HG03439 (cell line): ENCODE data around the gene GGN.
"Not testable (repeated sequence)": the region's sequence is repeated elsewhere in the genome, so short reads cannot be mapped to it uniquely, and the experiment has no call there.

ENCODE experiments used
- ATAC-seq: cut with Tn5 transposase; IDR thresholded peaks from one replicate; pipeline ENCODE4 v1.9.1; 2021; ENCODE audit warnings: mild to moderate bottlenecking, moderate library complexity; ENCODE audit not compliant: unreplicated experiment

Gene GGN

DNA sequence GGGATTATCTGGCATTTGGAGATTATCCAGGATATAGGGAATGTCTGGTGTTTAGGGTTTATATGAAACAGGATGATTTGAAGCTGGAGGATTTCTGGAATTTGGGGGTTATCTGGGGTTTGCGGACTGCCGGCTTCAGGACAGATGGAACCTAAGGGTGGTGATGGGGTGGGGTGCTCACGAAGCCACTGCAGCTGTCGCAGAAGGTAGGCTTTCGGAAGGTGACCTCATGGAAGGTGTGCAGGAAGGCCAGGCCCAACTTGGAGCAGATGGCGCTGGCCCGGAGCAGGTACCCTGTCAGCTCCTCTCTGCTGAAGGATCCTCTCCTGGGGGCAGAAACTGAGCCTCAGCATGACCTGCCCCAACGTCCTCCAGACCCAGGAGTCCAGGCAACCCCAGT, 24.7 kb upstream of the GGN start:
- ATAC-seq: no peak

DNA sequence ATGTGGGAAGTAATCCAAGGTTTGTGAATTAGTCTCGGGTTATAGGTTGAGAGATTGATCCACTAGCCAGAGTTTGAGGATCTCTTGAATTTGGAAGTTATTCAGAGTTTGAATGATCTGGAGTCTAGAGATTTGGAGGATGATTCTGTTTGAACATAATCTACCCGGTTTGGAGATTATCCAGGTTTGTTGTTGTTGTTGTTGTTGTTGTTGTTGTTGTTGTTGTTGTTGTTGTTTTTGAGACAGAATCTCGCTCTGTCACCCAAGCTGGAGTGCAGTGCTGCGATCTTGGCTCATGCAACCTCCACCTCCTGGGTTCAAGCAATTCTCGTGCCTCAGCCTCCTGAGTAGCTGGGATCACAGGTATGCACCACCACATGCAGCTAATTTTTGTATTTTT, 24.1 kb upstream of the GGN start:
- ATAC-seq: not testable (repeated sequence)

- ATAC-seq: no peak
Measured at GRCh38 chr19:38411041-38411712, 23.3 kb upstream of the GGN start.

GRCh38 chr19:38410407-38410806, 22.6 kb upstream of the GGN start:
- not testable (repeated sequence) for ATAC-seq

- no peak for ATAC-seq
Measured at GRCh38 chr19:38409631-38410133, 21.8 kb upstream of the GGN start.

DNA sequence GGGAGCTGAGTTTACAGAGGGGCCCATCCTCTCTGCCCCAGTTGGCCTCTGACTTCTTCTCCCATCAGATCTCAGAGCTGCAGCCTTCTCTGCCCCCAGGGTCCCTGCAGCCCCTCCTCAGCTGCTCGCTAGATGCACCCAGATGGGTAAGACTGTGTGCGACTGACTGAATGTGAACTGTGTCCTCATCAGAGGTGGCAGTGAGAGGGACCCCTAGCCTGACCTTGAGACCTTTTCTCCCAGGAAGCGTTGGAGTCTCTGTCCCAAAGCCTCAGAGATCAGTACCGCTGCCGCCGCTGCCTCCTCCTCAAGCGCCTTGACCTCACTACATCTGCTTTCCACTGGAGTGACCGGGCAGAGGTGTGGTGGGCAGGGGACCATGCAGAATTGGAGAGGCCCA, 17.4 kb upstream of the GGN start:
- ATAC-seq: no peak

GRCh38 chr19:38404858-38405257, 17.0 kb upstream of the GGN start:
- ATAC-seq: no peak

DNA sequence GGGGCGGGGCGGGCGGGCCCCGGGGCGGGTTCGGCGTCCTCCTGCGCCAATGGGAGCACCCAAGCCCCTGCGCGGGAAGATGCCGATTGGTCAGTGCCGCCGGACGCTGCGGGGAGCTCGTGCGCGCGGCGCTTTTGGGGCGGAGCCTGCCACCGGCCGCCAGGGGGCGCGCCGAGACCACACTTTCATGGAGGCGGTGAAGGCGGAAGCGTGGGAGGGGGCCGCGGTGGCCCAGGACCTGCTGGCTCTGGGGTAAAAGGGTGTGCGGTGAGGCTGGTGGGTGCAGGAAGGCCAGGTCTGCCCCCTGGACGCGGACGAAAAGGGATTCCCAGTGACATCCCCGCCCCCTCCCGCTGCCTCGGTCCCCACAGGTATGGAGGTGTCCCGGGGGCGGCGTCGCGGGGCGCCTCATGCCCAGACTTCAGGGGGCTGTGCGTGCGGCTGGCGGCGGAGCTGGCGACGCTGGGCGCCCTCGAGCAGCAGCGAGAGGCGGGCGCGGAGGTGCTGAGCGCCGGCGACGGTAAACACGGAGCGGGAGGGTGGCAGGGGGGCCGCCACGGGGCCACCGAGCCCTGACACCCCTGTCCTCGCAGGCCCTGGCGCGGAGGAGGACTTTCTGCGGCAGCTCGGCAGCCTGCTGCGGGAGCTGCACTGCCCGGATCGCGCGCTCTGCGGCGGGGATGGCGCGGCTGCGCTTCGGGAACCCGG, 15.3 kb upstream of the GGN start, which contains the start of gene FAM98C:
Gene FAM98C, plus strand, starts transcription at position 127 of the 708 bp plus-strand sequence. Its CDS starts 61 bp downstream, at position 188.
- ATAC-seq: peak; percentile 90

GRCh38 chr19:38402623-38402966, 14.8 kb upstream of the GGN start:
- peak; percentile 2 for ATAC-seq

GRCh38 chr19:38401148-38401547, 13.3 kb upstream of the GGN start:
- no peak for ATAC-seq

DNA sequence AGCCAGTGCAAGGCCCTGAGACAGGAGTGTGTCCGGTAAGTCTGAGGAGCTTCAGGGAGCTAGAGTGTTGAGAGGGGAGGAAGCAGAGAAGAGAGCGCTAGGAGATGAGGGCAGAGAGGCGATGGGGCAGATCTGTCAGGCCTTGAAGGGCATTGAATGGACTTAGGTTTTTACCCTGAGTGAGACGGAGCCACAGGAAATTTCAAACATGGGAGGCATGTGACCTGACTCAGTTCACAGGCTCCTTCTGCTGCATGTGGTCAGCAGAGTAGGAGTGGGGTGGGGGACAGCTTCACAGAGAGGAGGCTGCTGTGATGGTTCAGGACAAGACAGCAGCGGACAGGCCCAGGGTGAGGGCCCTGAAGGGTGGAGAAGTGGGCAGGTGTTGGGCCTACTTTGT, 12.5 kb upstream of the GGN start:
- no peak for ATAC-seq

DNA sequence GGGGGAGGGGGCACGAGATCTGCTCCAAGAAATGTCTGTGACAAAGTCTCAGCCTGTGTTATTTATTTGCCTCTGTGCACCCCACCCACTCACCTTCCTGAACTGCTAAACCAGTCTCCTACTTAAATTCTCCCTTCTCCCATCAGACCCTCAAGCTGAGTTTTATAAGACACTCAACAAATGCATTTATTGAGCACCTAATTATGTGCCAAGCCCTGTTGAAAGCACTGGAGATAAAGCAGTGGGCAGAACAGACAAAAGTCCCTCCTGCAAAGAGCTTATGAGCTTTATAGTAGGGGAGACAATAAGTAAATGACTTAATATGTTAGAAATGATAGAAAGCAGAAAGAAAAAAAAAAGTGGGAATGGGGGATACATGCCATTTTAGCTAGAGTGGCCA, 11.7 kb upstream of the GGN start:
- ATAC-seq: no peak

DNA sequence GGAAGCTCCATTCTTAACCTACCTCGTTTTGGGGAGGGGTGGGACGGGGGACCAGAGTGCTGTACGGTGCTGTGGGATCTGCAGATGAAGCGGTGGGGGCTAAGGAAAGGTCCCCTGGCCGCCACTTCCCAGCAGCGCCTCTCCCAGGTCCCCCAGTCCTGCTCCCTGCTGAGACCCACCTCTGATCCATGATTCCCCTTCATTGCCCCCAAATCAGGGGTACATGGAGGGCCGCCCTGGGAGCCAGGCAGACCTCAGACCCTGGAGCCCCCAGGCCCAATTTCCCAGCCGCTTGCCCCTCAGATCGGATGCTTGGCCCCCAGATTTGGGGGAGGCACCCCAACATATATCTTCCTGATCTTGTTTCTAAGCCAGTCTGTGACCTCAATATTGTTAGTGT, 11.2 kb upstream of the GGN start:
- no peak for ATAC-seq

- ATAC-seq: no peak
Measured at GRCh38 chr19:38395381-38396114, 7.7 kb upstream of the GGN start.

DNA sequence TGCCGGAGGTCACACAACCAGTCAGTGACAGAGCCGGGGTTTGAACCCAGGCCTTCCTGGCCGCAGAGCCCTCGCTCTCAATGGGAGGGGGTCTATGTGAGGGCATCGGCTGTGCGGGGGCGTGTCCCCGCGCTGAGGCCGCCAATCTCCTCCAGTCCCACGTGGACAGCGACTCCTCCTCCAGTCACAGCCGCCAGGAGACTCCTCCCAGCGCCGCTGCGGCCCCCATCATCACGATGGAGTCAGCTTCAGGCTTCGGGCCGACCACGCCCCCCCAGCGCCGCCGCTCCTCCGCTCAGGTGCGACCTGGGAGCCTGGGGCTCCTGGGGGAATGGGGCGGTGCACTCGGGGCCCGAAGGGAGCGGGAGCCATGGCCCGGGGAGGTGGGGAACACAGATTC, 6.7 kb upstream of the GGN start:
- no peak for ATAC-seq

DNA sequence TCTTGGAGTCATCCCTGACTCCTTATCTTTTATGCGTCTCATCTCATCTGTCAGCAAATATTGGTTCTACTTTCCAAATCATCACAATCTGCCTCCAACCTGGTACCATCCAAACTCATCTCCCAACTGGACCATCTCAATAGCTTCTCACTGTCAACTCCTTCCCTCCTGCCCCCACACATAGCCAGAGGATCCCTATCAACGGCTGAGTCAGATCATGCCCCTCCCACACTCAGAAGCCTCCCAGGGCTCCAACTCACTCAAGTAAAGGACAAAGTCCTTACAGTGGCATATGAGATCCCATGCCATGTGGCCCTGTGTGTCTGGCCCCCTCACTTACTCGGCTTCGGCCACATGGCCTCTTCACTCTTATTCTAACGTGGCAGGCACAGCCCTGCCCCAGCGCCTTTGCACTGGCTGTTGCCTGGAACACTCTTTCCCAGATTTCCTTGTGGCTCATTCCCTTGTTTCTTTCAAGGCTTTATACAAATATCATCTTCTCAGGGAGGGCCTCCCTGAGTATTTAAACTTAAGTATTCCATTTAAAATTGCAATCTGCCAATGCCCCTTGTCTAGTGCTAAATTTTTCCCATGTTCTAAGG, 5.0 kb upstream of the GGN start:
- ATAC-seq: no peak

- no peak for ATAC-seq
Measured at GRCh38 chr19:38391911-38392464, 4.2 kb upstream of the GGN start.

- ATAC-seq: no peak
Measured at GRCh38 chr19:38389957-38390924, 2.4 kb upstream of the GGN start.

GRCh38 chr19:38389101-38389925, 1.5 kb upstream of the GGN start:
- no peak for ATAC-seq
